Measurements from ENCODE around the gene PPP2R5A.
A peak's percentile ranks its signal among the peaks of the same experiment; 100 is the strongest.
"Not testable (repeated sequence)": the region's sequence is repeated elsewhere in the genome, so short reads cannot be mapped to it uniquely, and the experiment has no call there.

The PPP2R5A gene

GRCh38 chr1:212364985-212365384 lies 79.8 kb downstream of the PPP2R5A start:
- DNase-seq, result no peak

DNA sequence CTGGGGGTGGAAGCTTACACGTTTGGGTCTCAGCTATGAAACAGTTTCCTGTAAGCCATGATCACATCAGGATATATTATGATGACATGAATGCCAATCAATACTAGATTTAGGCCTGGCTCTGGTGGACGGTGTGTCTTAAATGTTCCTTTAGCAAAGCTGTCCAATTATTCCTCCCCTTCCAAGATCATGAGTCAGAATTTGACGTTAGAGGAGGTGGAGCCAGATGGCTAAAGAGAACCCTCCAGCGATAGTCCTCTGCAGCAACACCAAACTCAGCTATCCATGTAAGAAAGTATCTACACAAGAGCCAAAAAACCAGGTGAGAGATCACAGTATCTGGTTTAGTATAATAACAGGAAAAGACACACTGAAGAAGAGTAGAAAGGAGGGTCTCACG lies 81.7 kb downstream of the PPP2R5A start:
- DNase-seq, result no peak

- no peak for DNase-seq
Measured at GRCh38 chr1:212367474-212368072, 82.4 kb downstream of the PPP2R5A start.

- DNase-seq, result peak; percentile 35 to 82
Measured at GRCh38 chr1:212368073-212368484, 82.9 kb downstream of the PPP2R5A start.

GRCh38 chr1:212375986-212376385 lies 90.8 kb downstream of the PPP2R5A start:
- no peak for DNase-seq

DNA sequence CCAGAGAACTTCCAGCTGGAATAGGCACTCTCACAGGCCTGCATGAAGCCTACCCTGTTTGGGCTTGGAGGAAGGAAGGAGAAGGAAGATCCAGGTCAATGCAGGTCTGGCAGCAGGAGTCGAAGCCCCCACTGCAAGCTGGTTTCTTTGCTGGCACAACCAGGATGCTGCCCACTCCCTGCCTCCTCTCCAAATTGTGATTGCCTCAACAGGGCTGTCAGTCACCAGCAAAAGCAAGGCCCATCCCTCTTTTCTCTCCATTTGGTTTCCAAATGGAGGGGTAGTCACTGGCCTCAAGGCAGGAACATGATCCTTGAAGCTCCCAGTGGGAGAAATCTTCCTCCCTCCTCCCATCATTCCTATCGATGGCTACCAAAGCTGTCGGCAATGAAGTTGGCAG lies 92.4 kb downstream of the PPP2R5A start:
- no peak for DNase-seq

DNA sequence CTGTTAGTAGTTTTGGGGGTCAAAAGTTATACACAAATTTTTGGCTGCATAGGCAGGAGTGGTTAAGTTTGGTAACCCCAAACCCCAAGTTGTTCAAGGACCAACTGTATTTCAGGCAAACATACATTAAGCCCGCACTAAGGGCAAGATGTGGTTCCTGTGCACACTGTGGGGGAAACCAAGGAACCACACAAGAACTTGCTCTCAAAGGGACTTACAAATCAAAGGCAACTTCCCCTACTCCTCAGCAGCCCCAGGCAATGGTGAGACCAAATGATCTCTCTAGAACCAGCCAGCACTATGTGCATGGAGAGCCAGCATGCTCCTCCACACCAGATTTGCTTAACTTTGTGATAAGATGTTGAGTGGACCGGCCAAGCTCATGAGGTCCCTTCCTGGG lies 94.2 kb downstream of the PPP2R5A start:
- no peak for DNase-seq

DNA sequence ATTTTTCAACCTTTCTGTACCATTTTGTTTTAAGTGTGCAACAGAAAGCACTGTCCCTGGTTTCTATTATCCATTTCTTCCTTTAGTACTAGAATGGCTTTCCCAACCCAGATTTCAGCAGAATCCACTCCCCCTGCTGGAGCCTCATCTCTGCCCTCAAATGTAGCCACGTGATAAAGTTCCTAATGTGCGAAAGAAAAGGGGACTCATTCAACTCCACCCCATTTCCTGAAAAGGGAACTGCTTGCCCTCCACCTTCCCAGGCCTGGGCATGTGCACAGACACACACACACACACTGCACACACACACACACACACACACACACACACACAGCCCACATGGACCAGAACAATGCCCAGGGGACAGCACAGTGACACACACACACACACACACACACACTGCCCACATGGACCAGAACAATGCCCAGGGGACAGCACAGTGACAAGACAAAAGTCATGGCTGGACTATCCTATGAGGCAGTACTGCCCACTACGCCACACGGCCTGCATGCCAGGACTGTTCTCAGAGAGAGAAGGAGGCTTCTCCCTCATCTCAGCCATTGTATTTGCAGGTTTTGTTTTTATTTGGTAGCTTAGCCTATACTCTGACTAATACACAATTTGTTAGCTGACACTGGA lies 96.3 kb downstream of the PPP2R5A start:
- DNase-seq, result no peak

DNA sequence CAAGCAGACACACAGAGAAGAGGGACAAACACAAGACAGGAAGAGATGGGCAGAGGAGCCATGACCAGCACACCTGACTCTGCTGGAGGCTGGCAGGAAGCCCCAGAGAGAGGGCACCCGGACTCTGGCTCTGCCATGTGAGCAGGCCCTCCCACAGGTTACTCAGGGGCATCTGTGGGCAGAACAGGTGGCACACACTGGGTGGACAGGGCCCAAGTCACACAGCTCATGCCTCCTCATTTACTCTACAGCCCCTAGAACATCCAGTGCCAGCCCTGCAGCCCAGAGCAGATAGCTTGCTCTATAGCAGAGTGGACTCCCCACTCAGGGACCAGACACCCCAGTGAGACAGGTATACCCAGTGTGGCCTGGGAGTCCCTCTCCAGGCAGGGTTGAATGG lies 100.8 kb downstream of the PPP2R5A start:
- no peak for DNase-seq

DNA sequence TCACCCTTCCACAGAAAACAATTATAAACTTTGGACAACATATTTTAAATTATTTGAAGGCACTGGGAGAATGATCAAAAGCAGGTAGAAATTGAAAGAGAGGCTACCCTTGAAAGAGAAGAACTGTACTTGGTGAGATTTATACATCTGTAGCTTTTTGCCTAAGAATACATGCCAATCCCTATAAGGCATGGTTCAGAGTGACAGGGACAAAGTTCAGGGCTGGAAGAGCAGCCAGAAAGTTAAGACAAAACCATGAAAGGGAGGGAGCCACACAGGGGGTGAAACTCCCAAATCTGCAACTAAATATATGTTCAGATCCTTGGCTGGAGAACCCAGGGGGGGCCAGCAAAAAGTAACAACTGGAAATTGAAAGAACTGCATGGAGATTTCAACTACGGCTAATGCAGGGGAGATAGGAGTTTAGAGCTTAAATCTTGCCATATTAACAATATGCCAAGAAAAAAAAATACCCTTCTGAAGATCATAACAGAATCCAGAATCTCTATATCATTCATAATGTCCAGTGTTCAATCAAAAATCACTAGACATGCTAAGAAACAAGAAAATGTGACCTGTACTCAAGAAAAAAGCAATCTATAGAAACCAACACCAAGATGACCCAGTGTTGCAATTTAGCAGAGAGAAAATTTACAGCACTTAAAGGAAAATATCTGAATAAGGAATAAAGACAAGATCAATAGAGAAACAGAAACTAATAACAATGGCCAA lies 103.9 kb downstream of the PPP2R5A start:
- no peak for DNase-seq

GRCh38 chr1:212395678-212396437 lies 110.6 kb downstream of the PPP2R5A start:
- not testable (repeated sequence) for DNase-seq

- DNase-seq, result no peak
Measured at GRCh38 chr1:212396638-212397037, 111.4 kb downstream of the PPP2R5A start.

DNA sequence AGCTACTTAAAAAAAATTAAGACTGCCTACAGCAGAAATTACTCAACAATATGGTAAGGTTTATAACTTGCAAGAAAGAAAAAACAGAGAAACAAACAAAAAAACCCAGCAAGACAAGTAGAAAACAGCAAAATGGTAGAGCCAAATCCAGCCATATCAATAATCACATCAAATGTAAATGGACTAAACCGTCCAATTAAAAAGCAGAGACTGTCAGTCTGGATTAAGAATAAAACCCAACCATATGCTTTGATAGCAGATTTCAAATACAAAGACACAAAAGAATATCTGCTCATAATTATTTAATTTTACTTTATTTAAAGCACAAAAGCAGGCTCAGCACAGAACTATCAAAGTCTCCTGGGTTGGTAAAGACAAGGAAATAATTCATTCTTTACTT lies 112.0 kb downstream of the PPP2R5A start:
- no peak for DNase-seq

DNA sequence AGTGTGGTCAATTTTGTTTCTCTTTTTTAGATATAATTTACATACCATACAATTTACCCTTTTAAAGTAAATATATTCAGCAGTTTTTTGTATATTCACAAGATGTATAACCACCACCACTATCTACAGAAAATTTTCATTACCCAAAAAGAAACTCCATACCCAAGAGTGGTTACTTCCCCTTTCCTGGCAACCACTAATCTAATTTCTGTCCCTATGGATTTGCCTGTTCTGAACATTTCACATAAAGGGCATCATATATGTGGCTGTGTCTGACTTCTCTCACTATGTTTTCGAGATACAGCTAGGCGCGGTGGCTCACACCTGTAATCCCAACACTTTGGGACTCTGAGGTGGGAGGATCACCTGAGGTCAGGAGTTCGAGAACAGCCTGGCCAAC lies 115.8 kb downstream of the PPP2R5A start:
- no peak for DNase-seq

GRCh38 chr1:212401838-212402582 lies 116.8 kb downstream of the PPP2R5A start:
- DNase-seq, result no peak

DNA sequence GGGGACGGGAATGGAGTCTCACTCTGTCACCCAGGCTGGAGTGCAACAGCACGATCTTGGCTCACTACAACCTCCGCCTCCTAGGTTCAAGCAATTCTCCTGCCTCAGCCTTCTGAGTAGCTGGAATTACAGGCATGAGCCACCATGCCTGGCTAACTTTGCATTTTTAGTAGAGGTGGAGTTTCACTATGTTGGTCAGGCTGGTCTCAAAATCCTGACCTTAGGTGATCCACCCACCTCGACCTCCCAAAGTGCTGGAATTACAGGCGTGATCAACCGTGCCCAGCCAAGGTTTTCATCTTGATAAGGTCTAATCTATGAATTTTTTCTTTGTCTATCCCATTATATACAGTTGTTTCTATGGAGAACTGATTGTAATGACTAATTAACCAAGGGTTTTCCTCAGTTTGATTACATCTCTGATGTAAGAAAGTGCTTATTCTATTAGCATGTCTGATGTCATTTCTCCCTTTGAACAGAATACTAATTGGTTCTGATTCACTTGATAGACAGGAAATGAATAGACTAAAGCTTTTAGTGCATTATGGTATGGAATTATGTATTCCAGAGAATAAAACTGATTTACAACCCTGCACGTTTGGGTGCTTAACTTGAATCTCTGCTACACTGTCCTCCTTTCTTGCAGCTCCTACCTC lies 117.6 kb downstream of the PPP2R5A start:
- DNase-seq, result no peak

- DNase-seq, result no peak
Measured at GRCh38 chr1:212410231-212410820, 125.1 kb downstream of the PPP2R5A start.
